ENCODE results near the gene BMP5. TPM values are rescaled to one million over a fixed set of nuclear protein-coding genes. Genes with fewer than 3 reads are reported as not detected.

BMP5 gene
- total and polyA plus RNA-seq, 3 experiments from 2014 or later: not detected

DNA sequence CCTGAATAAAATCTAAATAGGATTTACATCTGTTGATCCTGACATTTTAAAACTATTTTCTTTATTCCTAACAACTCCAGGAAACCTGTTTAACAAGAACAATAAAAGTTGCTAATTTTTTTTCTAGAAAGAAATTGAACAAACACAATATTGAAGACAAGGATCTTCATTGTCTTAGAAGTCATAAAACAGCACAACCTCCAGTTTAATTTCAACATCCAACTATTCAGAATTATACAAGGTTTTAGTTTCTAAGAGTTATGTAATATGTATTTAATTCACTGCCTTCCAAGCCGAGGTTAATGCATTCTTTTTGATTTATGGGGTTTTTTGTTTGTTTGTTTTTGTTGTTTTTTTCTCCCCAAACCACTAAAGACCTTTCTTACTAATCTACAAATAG is 7.2 kb downstream of the BMP5 start:
- no peaks in the 10 kb centered on the region for H3K36me3 Mint-ChIP-seq
- no peak overlapping the region for H3K27ac Mint-ChIP-seq
- peaks cover 0 to 23% (median 4%) of the 10 kb centered on the region in 5 donors for H3K9me3 Mint-ChIP-seq

DNA sequence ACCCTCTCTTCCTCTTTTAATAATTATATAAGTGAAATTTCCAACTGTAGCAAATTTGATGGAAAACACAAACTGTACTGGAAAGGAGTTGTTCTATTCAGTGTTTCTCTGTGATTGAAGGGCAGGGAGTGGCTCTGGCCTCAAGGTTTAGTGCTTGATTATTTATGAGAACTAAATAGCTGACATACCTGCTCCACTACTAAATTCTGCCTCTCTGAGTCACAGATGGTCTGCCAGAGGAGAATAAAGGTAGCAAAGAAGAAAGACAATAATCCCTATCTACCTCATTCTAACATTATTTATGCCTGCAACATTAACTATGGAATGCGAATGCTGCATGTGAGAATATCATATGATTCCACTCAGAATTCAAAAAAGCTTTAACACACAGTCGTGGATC is 9.3 kb downstream of the BMP5 start:
- no peaks in the 10 kb centered on the region for H3K4me1 Mint-ChIP-seq
- POLR2A ChIA-PET: no interaction called here
- H3K36me3 ChIP-seq (ENCODE audit: insufficient read depth, low read length): no peaks in the 10 kb centered on the region

More for the DNA sequence above, 7.2 kb downstream of the BMP5 start:
- no peaks in the 10 kb centered on the region for H3K27me3 ChIP-seq (ENCODE audit: insufficient read depth, low read length, poor library complexity, severe bottlenecking)
- no peaks in the 10 kb centered on the region for H3K9me3 ChIP-seq (ENCODE audit: low read length)
- no peak overlapping the region for H3K4me3 ChIP-seq (ENCODE audit: low read length)
- ChIA-PET CTCF (no interaction called here), POLR2A (no interaction called here)
- no peak overlapping the region for H3K27ac ChIP-seq (ENCODE audit: low read depth, low read length)
- Mint-ChIP-seq H3K4me3 (no peak overlapping the region), H3K27me3 (no peaks in the 10 kb centered on the region), H3K4me1 (no peaks in the 10 kb centered on the region)
- no peaks in the 10 kb centered on the region for H3K4me1 ChIP-seq (ENCODE audit: insufficient read depth, low read length)
- no peaks in the 10 kb centered on the region for H3K36me3 ChIP-seq (ENCODE audit: insufficient read depth, low read length)
- DNase-seq: no peak

DNA sequence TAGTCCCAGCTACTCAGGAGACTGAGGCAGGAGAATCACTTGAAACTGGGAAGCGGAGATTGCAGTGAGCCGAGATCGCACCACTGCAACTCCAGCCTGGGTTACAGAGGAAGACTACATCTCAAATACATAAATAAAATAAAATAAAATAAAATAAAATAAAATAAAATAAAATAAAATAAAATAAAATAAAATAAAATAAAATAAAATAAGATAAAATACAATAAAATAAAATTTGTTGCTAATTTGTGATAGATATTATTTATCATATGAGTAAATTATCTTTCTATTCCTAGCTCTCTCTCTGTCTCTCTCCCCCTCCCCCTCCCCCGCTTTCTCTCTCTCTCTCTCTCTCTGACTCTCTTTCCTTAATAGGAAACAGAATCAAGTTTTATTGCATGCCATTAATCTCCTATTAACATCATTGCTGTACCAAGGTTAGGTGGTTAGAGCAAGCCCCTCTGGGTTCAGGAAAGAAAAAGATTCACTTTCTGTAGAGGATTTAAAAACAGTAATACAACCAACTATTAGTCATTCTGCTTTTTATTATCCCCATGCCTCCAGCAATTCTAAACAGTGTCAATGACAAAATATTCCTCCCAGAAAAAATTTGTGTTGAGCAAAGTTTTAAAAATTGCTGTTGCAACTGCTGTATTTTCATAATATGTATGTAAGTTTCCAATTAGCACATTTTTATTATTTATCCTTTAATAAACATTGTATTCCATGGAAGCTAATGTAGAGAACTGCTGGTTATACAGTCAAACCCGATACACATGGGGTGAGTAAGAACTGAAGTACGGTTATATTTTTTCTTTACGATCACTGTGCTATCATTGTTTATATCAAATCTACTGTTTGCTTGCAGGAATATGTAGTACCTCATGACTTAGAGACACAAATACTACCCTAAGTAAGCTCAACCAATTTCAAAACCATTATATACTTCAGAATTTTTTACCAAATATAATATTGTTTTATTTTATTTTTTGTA is 22.1 kb downstream of the BMP5 start:
- Mint-ChIP-seq H3K4me1 (no peaks in the 10 kb centered on the region), H3K27ac (no peak overlapping the region), H3K36me3 (no peaks in the 10 kb centered on the region), H3K27me3 (no peaks in the 10 kb centered on the region), H3K4me3 (no peak overlapping the region), H3K9me3 (peaks cover 0 to 6% (median 0%) of the 10 kb centered on the region in 5 donors)
- no peaks in the 10 kb centered on the region for H3K4me1 ChIP-seq (ENCODE audit: insufficient read depth, low read length)
- ChIA-PET POLR2A (no interaction called here), CTCF (no interaction called here)
- no peak for DNase-seq
- no peak overlapping the region for H3K27ac ChIP-seq (ENCODE audit: low read depth, low read length)
- H3K9me3 ChIP-seq (ENCODE audit: low read length): no peaks in the 10 kb centered on the region
- H3K27me3 ChIP-seq (ENCODE audit: insufficient read depth, low read length, poor library complexity, severe bottlenecking): no peaks in the 10 kb centered on the region
- H3K4me3 ChIP-seq (ENCODE audit: low read length): no peak overlapping the region
- H3K36me3 ChIP-seq (ENCODE audit: insufficient read depth, low read length): no peaks in the 10 kb centered on the region

More for the DNA sequence above, 9.3 kb downstream of the BMP5 start:
- Mint-ChIP-seq H3K27me3 (no peaks in the 10 kb centered on the region), H3K27ac (no peak overlapping the region), H3K36me3 (no peaks in the 10 kb centered on the region), H3K4me3 (no peak overlapping the region), H3K9me3 (peaks cover 0 to 25% (median 4%) of the 10 kb centered on the region in 5 donors)
- no peaks in the 10 kb centered on the region for H3K27me3 ChIP-seq (ENCODE audit: insufficient read depth, low read length, poor library complexity, severe bottlenecking)
- H3K4me1 ChIP-seq (ENCODE audit: insufficient read depth, low read length): no peaks in the 10 kb centered on the region
- no peak for DNase-seq
- no peak overlapping the region for H3K4me3 ChIP-seq (ENCODE audit: low read length)
- H3K9me3 ChIP-seq (ENCODE audit: low read length): no peaks in the 10 kb centered on the region
- CTCF ChIA-PET: no interaction called here
- no peak overlapping the region for H3K27ac ChIP-seq (ENCODE audit: low read depth, low read length)

DNA sequence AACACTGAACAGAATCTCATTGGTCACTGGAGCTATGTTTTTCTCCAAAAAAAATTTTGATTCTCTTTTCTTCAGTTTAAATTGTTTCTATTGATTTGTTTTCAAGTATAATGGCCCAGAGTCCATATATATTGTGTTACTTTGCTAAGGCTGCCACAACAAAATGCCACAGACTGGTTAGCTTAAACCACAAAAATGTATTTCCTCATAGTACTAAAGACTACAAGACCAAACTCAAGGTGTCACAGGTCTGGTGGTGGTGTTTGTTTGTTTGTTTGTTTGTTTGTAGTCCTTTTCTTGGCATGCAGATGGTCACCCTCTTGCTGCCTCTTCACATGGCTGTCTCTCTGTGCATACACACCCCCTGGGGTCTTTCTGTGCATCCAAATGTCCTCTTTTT is 34.0 kb downstream of the BMP5 start:
- H3K27me3 Mint-ChIP-seq: no peaks in the 10 kb centered on the region
- ChIA-PET CTCF (no interaction called here), POLR2A (no interaction called here)
- no peaks in the 10 kb centered on the region for H3K36me3 Mint-ChIP-seq
- no peak overlapping the region for H3K4me3 Mint-ChIP-seq
- no peaks in the 10 kb centered on the region for H3K27me3 ChIP-seq (ENCODE audit: insufficient read depth, low read length, poor library complexity, severe bottlenecking)
- no peak overlapping the region for H3K27ac ChIP-seq (ENCODE audit: low read depth, low read length)
- H3K4me3 ChIP-seq (ENCODE audit: low read length): no peak overlapping the region
- no peaks in the 10 kb centered on the region for H3K9me3 ChIP-seq (ENCODE audit: low read length)
- no peaks in the 10 kb centered on the region for H3K4me1 ChIP-seq (ENCODE audit: insufficient read depth, low read length)
- H3K4me1 Mint-ChIP-seq: no peaks in the 10 kb centered on the region
- H3K36me3 ChIP-seq (ENCODE audit: insufficient read depth, low read length): no peaks in the 10 kb centered on the region
- no peak for DNase-seq
- H3K27ac Mint-ChIP-seq: no peak overlapping the region
- peaks cover 4 to 39% (median 12%) of the 10 kb centered on the region in 5 donors for H3K9me3 Mint-ChIP-seq

DNA sequence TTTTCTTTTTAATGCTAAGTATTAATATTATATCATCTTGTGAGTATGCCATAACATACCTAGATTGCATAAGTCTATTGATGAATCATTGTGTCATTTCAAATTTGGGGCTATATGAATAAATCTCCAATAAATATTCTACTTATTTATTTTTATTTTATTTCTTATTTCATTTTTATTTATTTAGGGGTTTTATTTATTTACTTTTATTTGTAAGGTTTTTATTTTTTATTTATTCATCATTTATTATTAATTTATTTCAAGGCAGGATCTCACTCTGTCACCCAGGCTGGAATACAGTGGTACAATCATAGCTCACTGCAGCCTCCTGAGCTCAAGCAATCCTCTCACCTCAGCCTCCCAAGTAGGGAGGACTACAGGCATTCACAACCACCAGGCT is 36.3 kb downstream of the BMP5 start:
- Histone ChIP-seq H3K36me3 (ENCODE audit: insufficient read depth, low read length) (no peaks in the 10 kb centered on the region), H3K4me3 (ENCODE audit: low read length) (no peak overlapping the region), H3K4me1 (ENCODE audit: insufficient read depth, low read length) (no peaks in the 10 kb centered on the region), H3K27ac (ENCODE audit: low read depth, low read length) (no peak overlapping the region), H3K9me3 (ENCODE audit: low read length) (no peaks in the 10 kb centered on the region), H3K27me3 (ENCODE audit: insufficient read depth, low read length, poor library complexity, severe bottlenecking) (no peaks in the 10 kb centered on the region)
- CTCF ChIA-PET: no interaction called here
- H3K27me3 Mint-ChIP-seq: no peaks in the 10 kb centered on the region
- no peaks in the 10 kb centered on the region for H3K4me1 Mint-ChIP-seq
- no peaks in the 10 kb centered on the region for H3K36me3 Mint-ChIP-seq
- no peak for DNase-seq
- H3K9me3 Mint-ChIP-seq: peaks cover 2 to 28% (median 12%) of the 10 kb centered on the region in 5 donors
- POLR2A ChIA-PET: no interaction called here
- H3K27ac Mint-ChIP-seq: no peak overlapping the region
- no peak overlapping the region for H3K4me3 Mint-ChIP-seq

DNA sequence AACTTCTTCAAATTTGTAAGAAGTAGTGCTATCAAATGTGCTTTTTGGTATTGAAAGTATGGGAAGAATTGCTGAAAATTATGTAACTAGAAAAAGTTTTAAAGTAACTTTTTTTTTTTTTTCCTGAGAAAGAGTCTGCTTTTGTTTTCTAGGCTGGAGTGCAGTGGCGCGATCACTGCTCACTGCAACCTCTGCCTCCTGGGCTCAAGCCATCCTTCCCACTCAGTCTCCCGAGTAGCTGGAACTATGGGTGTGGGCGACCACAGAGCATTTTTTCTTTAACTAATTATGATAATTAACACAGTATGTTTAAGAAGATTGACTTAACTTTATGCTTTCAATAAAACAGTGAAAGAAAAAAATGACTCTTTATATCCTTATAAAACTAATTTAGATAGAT is 38.4 kb downstream of the BMP5 start:
- no peaks in the 10 kb centered on the region for H3K27me3 ChIP-seq (ENCODE audit: insufficient read depth, low read length, poor library complexity, severe bottlenecking)
- no peaks in the 10 kb centered on the region for H3K4me1 ChIP-seq (ENCODE audit: insufficient read depth, low read length)
- CTCF ChIA-PET: no interaction called here
- H3K4me3 Mint-ChIP-seq: no peak overlapping the region
- no peaks in the 10 kb centered on the region for H3K9me3 ChIP-seq (ENCODE audit: low read length)
- no peak overlapping the region for H3K27ac Mint-ChIP-seq
- no peaks in the 10 kb centered on the region for H3K36me3 Mint-ChIP-seq
- no peak overlapping the region for H3K4me3 ChIP-seq (ENCODE audit: low read length)
- H3K4me1 Mint-ChIP-seq: no peaks in the 10 kb centered on the region
- H3K9me3 Mint-ChIP-seq: peaks cover 2 to 19% (median 11%) of the 10 kb centered on the region in 5 donors
- no peak overlapping the region for H3K27ac ChIP-seq (ENCODE audit: low read depth, low read length)
- no peaks in the 10 kb centered on the region for H3K36me3 ChIP-seq (ENCODE audit: insufficient read depth, low read length)
- no peak for DNase-seq
- POLR2A ChIA-PET: no interaction called here
- H3K27me3 Mint-ChIP-seq: peaks cover 0 to 2% of the 10 kb centered on the region in 2 donors

DNA sequence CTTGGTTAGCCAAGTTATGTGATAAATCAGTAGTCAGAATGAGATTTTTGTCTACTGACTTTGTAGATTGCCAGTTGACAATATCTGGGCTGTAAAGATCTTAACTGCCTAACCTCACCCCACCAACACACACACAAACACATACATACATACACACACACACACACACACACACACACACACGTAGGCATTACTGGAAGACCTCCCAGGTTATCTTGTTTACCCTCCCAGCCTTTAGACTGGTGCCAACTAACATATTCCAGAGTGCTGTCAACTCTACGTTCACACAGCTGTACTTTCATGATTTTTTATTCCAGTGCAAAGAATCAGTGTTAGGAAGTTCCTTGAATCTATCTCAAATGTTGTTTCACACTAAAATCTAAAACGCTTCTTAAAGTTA is 38.9 kb downstream of the BMP5 start:
- Mint-ChIP-seq H3K4me1 (no peaks in the 10 kb centered on the region), H3K27ac (no peak overlapping the region), H3K9me3 (peaks cover 0 to 18% (median 7%) of the 10 kb centered on the region in 5 donors), H3K4me3 (no peak overlapping the region), H3K36me3 (no peaks in the 10 kb centered on the region), H3K27me3 (peaks cover 0 to 2% of the 10 kb centered on the region in 2 donors)
- Histone ChIP-seq H3K4me1 (ENCODE audit: insufficient read depth, low read length) (no peaks in the 10 kb centered on the region), H3K9me3 (ENCODE audit: low read length) (no peaks in the 10 kb centered on the region), H3K4me3 (ENCODE audit: low read length) (no peak overlapping the region), H3K36me3 (ENCODE audit: insufficient read depth, low read length) (no peaks in the 10 kb centered on the region), H3K27ac (ENCODE audit: low read depth, low read length) (no peak overlapping the region), H3K27me3 (ENCODE audit: insufficient read depth, low read length, poor library complexity, severe bottlenecking) (no peaks in the 10 kb centered on the region)
- POLR2A ChIA-PET: no interaction called here
- CTCF ChIA-PET: no interaction called here
- no peak for DNase-seq

DNA sequence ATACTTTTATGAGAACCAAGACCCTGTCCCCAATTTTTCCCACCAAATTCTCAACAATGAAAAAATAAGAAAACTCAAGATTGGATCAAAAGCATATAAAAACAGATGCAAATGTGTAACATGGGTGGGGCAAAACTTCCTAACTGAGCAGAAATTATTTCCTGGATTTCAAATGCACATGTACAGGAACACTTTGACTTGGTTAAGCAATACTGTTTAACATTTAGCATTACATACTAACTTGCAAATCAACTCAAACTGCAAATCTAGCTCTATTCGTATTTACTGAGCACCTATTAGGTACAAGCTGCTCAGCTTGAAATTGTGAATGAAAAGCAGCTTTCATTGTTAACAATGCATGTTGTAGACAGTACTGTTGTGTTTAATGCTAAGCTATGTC is 40.2 kb downstream of the BMP5 start:
- H3K36me3 ChIP-seq (ENCODE audit: insufficient read depth, low read length): no peaks in the 10 kb centered on the region
- no peak overlapping the region for H3K4me3 Mint-ChIP-seq
- H3K27ac ChIP-seq (ENCODE audit: low read depth, low read length): no peak overlapping the region
- DNase-seq: no peak
- H3K36me3 Mint-ChIP-seq: no peaks in the 10 kb centered on the region
- peaks cover 0 to 15% (median 6%) of the 10 kb centered on the region in 5 donors for H3K9me3 Mint-ChIP-seq
- CTCF ChIA-PET: no interaction called here
- H3K9me3 ChIP-seq (ENCODE audit: low read length): no peaks in the 10 kb centered on the region
- no peaks in the 10 kb centered on the region for H3K4me1 Mint-ChIP-seq
- no peak overlapping the region for H3K27ac Mint-ChIP-seq
- H3K4me3 ChIP-seq (ENCODE audit: low read length): no peak overlapping the region
- H3K27me3 Mint-ChIP-seq: peaks cover 0 to 2% of the 10 kb centered on the region in 2 donors
- H3K4me1 ChIP-seq (ENCODE audit: insufficient read depth, low read length): no peaks in the 10 kb centered on the region
- no peaks in the 10 kb centered on the region for H3K27me3 ChIP-seq (ENCODE audit: insufficient read depth, low read length, poor library complexity, severe bottlenecking)
- POLR2A ChIA-PET: no interaction called here
